Measurements from ENCODE around the gene CDC16. TPM values are rescaled to one million over a fixed set of nuclear protein-coding genes. Genes with fewer than 3 reads are reported as not detected.

Gene CDC16
- total and polyA plus RNA-seq, 9 of the 15 experiments (the other 6 are each of a cell fraction or from before 2014, with no cell fraction given), result 23.2 to 102 (median 51.6) TPM

GRCh38 chr13:114314074-114314912, 79.6 kb downstream of the CDC16 start, which contains the start of gene CHAMP1 (continued):
- TF ChIP-seq FOXP4 (CRISPR knock-in tag; IDR thresholded peaks at IDR 0.05; ENCODE audit: borderline replicate concordance), result 0 out of 2 replicates have a peak, but pooled peaks have one; percentile 18
- TF ChIP-seq GTF2E2 (tag; IDR thresholded peaks at IDR 0.05), result peak; percentile 53; the same call in 1 of the 2 replicates
- peak; percentile 7 to 81 (median 77) for TF ChIP-seq YY1 (IDR thresholded peaks at IDR 0.05; ENCODE audit: borderline replicate concordance in 1 of 3, control insufficient read depth in 1 of 3, extremely low read depth in 1 of 3, insufficient read depth in 3 of 3, insufficient read length in 1 of 3, insufficient replicate concordance in 2 of 3, low read depth in 1 of 3, low read length in 2 of 3)
- TF ChIP-seq DMBX1 (CRISPR knock-in tag; IDR thresholded peaks at IDR 0.05; ENCODE audit: borderline replicate concordance), result peak; percentile 76; the same call in 1 of the 2 replicates
- TF ChIP-seq CTCF (IDR thresholded peaks at IDR 0.05 in 2 of 3, conservative IDR thresholded peaks at IDR 0.05 in 1 of 3; ENCODE audit: insufficient read depth in 2 of 3, low read depth in 1 of 3, low read length in 3 of 3), result no peak
- peak in 1 of 2 experiments; percentile 84; a peak in 2 of 4 replicates for TF ChIP-seq ZNF639 (CRISPR knock-in tag; conservative IDR thresholded peaks at IDR 0.05 in 1 of 2, IDR thresholded peaks at IDR 0.05 in 1 of 2)
- TF ChIP-seq NR4A1 (CRISPR knock-in tag; IDR thresholded peaks at IDR 0.05), result no peak
- TF ChIP-seq NR4A1 (tag; IDR thresholded peaks at IDR 0.05), result peak; percentile 27; the same call in 1 of the 2 replicates
- TF ChIP-seq E2F3 (CRISPR knock-in tag; IDR thresholded peaks at IDR 0.05), result peak; percentile 91
- peak; percentile 95 for TF ChIP-seq ETV5 (CRISPR knock-in tag; IDR thresholded peaks at IDR 0.05; ENCODE audit: low read depth)
- TF ChIP-seq ZNF395 (CRISPR knock-in tag; IDR thresholded peaks at IDR 0.05), result peak; percentile 87
- peak in 1 of 2 experiments; percentile 51; a peak in 1 of 4 replicates for TF ChIP-seq TBL1XR1 (IDR thresholded peaks at IDR 0.05; ENCODE audit: low read length in 2 of 2)
- TF ChIP-seq CHD2 (IDR thresholded peaks at IDR 0.05; ENCODE audit: low read depth, low read length), result peak; percentile 52; the same call in 1 of the 2 replicates
